Activated CD8-positive, alpha-beta memory T cell treated with anti-CD3 and anti-CD28 coated beads, Interleukin-2, amount 50 U/mL, for 1 hour (primary cell): ENCODE results near the gene CNOT6.

ENCODE experiments used
- DNase-seq: peaks from one replicate; pipeline ENCODE4 v3.0.0-alpha.2; 2020; ENCODE audit errors: extremely low read depth

Gene CNOT6

DNA sequence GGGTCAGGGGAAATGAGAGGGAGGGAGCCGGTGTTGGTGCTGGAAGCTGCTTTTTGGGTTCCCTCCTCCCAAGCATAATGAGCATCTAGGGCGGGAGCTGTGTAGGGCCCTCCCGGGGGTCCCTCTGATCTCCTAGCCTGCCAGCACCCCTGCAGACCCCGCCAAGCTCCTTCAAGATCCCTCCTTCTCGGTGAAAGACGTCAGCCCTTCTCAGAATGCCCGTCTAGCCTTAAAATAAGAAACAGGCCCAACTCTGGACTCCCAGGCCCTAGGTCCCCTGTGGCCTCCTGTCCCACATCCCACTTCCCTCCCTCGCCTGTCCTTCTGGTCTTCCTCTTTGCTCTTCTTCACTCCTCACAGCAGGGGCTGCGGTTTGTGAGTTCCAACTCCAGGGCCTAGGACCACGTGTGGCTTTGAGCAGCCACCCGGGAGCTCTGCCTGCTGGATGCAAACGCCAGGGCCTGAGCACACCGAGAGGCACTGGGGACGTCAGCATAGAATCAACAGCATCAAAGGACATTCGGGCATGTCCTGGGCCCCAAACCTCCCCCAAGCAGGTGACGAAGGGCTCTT lies 105.9 kb downstream of the CNOT6 start:
- DNase-seq: no peak

DNA sequence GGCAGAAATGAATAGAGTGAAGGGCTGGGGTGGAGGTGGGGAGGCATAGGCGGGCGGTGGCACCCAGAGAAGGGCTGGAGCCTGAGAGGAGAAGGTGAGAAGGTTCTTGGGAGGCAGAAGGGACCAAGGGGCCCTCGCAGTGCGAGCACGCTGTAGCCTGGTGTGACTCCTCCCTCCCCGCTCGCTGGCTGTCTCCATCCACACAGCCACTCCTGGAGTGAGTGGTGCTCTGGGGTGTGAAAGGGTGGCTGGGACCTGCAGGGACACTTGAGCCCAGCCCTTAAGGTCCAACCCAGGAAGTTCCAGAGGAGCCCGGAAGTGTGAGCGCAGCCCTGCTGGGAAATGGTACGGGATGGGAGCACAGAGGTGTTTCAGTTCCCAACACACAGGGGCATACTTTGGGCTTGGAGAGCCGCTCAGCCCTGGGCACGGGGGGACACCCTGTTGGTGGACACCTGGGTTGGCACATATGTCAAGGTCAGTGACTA lies 106.4 kb downstream of the CNOT6 start:
- no peak for DNase-seq

DNA sequence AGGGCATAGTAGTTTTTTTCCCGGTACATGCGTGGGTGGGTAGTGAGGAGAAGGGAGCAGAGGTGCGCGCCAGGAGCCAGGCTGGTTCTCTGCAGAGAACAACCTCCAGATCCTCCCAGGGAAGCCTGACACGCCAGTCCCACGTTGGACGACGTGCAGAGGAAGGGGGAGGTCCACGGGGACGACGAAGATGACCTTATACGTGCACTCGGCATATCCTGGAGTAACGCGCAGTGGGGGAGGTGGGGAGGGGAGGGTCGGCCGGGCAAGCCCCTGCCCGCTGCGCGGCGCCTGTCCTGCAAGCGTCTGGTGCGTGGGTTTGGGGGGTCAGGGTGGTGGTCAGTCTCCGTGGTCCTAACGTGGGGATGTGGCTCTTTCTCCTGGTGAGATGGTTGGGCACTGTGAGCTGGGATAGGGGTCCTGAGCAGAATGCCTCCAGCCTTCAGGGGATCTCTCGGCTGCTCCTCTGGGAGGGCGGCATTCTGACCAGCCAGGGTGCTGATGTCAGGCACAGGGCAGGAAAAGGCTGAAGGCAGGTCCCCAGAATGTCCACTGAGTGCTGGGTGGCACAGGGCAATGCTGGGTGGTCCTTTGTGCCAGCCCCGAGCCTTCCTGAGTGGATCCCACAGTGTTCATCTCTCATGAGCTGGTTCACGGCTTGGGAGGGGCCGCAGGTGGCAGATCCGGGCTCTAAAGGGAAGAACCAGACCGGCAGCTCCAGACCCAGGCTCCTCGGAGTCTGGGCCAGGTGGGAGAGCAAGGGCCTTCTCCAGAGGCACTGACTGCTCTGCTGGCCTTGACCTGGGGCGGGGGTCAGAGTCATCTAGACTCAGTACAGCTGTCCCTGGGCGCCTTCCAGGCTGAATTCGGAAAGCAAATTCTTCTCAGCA lies 107.7 kb downstream of the CNOT6 start:
- DNase-seq: no peak

DNA sequence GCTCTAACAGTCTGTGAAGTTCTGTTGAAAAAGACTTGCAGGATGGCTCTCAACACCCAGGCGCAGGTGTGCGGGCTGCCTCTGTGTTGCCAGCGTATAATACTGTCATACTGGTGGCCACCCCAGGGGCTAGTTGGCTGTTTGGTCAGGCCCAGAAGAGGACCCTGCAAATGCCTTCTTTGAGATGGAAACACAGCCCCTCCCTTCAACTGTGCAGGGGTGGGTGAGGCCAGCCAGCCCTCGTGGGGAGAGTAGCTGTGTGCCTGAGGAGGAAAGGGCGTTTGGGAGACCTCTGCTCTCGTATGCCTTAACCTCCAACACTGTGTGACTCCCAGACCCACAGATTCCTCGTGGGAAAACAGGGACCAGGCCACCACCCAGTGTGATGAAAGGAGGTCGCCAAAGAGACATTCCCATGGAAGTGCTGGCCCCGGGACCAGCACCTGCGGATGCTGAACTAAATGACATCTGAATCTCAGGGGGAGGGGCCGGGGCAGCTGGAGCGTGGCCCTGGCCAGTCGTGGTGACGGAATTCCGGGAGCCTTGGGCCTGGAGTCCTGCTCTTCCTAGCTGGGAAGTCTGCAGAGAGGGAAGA lies 108.4 kb downstream of the CNOT6 start:
- DNase-seq: no peak

DNA sequence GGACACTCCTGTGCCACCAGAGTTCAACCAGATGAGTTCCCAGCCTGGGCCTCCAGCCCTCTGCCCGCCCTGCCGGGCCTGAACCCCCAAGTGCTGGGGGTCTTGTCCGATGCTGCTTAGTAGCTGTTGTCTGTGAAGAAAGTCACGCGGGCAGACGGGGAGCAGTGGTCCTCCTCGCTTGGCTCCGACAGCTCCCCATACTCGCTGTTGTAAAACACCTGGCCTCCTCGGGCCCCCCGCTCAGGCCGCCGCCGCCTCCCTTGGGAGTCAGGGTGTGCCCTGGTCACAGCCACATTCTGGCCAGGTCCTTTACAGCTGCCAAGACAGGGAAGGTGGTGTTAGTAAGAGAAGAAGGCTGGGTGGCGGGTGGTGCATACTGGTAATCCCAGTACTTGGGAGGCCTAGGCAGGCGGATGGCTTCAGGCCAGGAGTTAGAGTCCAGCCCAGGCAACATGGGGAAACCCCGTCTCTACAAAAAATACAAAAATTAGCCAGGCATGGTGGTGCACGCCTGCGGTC lies 109.0 kb downstream of the CNOT6 start:
- DNase-seq: no peak

DNA sequence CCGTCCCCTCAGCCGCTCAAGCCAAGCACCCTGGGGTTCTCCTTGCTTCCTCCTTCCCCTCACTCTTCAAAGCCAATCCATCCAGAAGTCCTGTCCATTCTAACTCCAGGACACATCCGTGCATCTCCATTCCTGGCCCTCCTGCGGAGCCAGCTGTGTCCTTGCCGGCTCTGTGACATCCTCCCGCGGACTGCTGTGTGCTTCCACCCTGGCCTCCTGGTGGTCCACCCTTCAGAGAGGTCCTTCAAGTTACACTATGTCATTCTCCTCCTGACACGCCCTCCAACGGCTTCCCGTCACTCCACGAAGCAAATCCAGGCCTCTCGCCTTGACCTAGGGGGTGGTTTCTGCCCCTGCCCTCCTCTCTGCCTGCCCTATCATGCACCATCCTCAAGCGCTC lies 110.1 kb downstream of the CNOT6 start:
- no peak for DNase-seq

DNA sequence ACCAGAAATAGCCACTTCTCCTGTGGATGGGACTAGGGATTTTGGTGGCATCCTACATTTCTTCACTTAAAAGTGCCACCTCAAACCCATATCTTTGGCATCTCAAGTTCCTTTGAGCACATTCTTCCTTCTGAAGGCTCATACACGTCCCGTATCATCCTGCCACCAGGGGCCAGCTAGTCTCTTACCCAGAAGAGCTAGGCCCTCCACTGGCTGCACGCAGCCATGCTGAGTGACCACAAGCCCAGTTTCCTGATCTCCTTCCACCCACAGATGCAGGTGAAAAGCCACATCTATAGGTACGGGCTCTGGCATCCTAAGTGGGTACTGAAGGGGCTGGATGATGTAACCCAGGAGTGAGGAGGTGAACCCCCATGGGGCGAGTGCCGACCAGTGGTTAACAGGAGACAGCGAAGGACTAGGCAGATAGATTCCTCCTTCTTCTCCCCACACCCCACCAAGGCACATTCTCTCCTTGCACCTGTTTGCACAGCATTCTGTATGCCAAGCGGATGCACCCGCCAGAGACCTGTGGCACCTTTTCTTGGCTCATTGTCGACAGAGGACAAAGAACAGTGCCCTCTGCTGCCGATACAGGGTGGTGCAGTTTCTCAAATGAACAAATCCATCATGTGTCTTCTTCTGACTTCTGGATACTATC lies 111.5 kb downstream of the CNOT6 start:
- no peak for DNase-seq

DNA sequence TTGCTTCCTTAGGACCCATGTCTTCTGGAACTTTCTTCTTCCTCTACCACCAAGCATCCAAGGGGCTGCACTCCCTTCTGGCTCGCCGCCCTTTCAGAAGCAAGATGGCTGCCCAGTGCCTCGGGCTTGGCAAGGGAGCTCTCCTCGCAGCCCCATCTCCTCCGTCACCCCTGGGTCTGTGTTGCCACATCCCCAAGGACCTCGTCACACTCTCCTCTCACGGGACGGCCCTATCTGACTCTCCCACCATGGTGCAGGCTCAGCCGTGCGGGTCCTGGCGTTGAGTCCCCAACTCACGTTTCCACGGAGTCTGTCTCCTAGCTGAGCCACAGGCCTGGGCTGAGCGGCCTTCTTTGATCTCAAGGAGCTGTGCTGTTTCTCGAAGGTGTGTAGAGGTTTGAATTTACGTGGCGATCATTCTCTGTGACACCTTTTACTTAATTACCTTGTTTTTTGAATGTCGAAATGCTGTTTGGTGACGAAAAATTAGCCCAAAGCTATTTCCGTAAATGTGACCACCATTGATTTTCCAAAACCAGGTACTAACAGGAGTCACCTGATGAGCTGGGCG lies 112.1 kb downstream of the CNOT6 start:
- no peak for DNase-seq

DNA sequence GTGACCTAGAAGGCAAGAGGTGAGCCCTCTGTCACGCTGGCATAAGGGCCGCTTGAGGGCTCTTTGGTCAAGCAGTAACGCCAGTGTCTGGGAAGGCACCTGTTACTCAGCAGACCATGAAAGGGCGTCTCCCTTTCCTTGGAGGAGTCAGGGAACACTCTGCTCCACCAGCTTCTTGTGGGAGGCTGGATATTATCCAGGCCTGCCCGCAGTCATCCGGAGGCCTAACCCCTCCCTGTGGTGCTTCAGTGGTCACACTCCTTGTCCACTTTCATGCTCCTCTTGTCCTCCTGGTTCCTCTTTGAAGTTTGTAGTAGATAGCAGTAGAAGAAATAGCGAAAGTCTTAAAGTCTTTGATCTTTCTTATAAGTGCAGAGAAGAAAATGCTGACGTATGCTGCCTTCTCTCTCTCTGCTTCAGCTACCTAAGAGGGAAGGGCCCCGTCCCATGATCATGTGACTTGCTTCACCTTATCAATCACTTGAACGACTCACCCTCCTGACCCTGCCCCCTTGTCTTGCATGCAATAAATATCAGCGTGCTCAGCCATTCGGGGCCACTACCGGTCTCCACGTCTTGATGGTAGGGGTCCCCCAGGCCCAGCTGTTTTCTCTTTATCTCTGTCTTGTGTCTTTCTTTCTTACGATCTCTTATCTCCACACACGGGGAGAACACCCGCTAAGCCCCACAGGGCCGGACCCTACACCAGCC lies 113.8 kb downstream of the CNOT6 start:
- DNase-seq: no peak

DNA sequence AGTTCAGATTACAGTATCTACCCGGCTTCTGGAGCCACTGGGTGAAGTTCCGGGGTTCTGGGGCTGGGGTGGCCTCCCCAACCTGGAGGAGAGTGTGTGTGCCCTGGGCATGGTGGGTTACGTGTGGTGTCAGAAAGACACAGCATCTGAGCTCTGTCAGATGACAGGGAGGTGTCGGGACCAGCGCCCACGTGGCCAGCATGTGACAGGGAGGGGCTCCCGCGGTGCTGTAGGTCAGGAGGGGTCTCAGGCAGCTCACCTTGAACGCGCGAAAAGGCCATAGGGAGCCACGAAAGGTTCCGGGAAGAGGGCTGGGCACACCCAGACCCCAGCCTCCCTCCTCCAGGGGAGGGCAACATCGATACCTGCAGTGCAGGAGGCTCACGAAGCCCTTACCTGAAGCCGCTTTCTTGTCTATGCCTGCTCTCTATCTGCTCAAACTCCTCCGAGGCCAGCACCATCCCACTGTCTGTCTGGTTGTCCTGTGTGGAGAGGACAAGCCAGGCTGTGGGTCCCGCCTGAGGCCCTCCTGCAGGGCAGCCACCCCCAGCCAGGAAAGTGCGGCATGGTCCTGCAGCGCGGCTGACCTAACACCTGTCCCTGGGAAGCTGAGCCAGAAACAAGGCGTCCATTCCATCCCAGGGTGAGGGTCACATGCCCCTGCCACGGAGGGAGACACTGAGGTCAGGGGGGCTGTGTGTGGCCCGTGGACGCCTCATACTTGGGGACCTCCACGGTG lies 114.6 kb downstream of the CNOT6 start:
- DNase-seq: no peak

DNA sequence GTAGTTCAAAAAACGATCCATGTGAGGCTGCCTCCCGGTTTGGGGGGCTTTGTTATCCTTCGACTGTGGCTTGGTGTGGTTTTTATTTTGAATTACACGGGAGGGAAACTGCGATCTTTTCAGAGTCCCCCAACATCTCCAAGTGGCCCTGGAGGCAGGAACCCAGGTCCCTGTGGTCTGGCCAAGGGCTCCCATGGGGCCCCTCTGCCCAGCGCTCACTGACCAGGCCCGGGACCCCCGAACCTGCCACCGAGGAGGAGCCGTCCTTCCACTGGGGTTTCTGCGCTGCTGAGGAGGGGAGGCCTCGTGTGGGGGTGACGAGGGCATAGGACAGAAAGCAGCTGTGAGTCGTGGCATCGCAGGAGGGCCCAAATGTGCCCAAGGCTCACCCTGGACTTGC lies 115.2 kb downstream of the CNOT6 start:
- DNase-seq: no peak

DNA sequence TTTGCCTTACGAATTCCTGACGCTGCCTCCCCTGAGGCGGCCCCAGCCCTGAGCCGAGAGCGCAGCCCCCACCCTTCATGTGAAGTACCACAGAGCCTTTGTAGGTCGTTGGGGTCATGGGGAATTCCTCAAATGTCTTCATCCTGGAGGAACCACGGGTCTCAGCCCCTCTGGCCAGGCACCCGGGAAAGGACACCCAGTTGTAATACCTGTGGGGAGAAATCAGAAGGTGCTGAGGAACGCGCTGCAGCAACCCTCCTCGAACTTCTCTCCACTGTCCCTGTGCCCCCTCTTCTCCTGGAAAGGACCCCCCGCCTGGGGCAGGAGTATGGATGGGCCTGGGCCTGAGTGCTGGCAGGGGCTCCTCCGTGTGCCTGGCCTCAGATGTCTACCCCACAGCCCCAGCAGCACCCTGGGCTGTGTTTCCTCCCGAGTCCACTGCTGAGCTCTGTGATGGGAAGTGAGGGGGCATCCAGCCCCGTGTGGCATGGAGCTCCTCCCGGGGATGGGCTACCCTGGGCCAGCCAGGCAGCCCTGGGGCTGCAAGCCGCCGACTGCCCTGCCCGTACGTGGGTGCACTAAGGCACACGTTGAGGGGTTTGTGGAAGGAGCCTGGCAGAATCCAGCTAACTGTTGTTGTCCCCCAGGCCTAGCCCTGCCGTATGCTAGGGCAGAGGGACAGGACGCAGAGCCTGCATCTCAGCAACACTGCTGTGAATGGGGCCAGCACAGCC lies 115.8 kb downstream of the CNOT6 start:
- DNase-seq: no peak

DNA sequence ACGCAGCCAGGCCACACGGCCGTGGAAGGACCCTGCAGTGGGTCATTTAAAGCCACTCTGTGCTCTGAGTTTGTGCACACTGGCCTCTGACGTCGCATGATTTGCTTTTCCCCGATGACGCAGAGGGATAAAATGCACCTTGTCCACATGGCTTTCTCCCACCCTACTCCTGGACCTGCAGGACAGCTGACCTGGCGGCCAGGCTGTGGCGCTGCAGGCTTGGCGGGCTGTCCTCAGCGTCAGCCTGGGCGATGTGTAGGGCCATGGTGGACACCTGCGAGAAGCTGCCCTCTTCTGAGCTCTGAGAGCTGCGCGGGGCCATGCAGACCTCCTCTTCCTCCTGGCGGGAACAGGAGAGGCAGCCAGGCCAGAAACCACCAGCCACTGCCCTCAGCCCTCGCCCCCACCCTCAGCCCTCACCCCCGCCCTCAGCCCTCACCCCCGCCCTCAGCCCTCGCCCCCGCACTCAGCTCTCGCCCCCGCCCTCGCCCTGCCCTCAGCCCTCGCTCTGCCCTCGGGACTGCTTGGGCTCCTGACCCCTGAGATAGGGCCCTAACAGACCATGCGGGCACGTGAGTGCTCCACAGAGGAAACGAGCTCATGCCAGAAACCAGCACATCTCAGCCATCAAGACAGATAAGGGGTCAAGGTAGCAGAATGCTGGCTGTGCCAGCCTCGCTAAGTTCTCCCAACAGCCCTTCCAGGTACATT lies 117.1 kb downstream of the CNOT6 start:
- DNase-seq: no peak

DNA sequence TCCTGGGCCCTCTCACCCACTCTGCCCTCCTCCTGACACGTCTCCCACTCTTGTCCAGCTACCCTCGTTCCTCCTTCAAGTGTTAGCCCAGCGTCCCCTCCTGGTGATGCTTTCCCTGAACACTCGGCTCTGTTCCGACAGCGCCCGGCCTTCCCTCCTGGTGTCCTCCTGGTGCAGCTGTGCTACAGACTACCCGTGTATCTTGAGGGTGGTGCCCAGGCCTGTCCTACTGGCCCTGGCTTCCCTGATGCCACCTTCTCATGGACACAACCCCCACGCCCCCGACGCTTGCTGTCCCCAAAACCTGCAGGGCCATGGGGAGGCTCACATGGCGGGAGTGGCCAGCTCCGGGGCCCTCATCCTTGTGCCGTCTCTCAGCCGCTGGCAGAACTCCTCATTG lies 118.5 kb downstream of the CNOT6 start:
- DNase-seq: no peak

DNA sequence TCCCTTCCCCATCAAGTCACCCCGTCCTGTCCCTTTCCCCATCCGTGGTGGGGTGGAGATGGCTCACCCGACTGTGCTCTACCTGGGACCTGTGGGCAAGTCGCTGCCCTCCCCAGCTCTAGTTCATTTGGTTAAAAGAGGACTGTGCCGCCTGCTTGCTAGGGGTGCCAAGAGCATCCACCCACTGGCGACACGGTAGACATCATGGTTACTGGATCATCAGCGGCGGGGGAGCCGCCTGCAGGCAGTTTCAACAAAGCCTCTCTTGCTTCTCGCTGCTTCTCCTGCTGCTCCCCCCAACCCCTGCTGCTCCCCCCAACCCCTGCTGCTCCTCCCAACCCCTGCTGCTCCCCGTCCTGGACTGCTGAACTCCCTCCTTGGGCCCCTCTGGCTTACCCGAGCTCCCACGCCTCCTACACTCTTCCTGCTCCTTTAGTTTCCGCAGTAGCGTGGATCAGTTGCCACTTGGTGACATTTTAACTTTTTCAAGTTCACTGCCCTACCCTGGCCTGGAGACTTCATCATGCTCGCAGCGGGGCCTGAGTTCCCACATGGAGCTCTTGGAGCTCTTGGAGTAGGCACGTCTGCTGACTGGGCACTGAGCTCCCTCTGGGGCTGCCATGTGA lies 119.1 kb downstream of the CNOT6 start:
- no peak for DNase-seq

DNA sequence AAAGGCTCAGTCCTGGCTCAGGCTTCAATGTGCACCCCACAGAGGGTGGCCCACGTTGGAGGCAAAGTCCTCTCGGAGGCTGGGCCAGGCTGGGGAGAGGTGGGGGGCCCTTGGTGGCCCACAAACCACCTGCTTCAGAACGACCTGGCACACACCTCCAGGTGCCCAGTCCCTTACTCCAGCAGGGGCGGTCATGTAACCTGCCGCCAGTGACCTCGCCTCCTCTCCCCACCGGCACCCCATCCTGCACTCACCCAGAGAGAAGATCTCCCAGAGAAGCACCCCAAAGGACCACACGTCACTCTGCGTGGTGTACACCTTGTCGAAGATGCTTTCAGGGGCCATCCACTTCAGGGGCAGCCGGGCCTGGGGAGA lies 119.6 kb downstream of the CNOT6 start:
- DNase-seq: no peak

DNA sequence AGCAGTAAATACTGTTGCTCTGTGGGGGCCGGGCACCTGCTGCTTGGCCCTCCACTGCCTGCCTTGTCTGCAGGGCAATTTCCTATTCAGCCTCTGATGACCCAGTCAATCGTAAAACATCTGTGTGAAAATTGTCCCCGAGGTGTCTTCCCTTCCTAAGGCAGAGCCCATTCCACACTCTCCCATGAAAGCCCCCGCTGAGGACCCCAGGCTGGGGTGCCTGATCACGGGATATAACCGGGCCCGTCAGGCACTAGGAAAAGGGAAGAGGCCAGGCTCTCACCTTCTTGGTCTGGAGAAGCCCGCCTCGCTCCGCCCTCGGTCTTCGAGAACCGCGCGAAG lies 124.3 kb downstream of the CNOT6 start:
- no peak for DNase-seq

DNA sequence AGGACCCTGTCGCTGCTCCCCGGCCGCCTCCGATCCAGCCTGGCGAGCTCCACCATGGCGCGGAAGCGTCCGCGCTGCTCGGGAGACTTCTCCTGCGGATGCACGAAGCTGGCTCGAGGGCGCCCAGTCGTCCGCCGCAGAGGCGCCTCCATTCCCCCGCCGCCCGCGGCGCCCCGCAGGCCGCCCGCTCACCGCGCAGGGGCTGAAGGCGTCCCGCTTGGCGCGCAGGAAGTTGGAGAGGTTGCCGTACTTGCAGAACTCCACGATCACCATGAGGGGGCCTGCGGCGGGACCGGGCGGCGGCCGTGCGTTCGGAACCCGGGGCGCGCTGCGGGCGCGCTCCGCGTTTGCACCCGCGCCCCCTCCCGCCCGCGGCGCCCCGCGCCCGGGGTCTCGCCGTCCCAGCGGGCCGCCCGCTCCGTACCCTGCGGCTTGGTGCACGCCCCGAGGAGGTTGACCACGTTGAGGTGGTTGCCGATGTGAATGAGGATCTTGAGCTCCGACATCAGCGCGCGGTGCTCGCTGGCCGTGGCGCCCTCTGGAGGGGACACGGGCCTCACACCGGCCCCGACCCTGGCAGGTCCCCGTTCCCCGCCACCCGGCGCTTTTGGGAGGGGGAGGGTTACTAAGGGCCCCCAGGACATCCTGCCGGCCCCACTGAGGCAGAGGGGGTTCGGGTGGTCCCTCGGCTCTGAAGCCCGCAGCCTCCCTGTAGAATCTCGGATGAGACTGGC lies 124.8 kb downstream of the CNOT6 start:
- no peak for DNase-seq
